Measurements from ENCODE around the gene PPP2R5C.

The PPP2R5C gene

GRCh38 chr14:101826351-101826750 is 64.8 kb downstream of the PPP2R5C start:
- no peak for TF ChIP-seq CTCF (IDR thresholded peaks at IDR 0.05; ENCODE audit: extremely low read depth, insufficient read depth, missing control alignments)
- in situ Hi-C loops (cut with MboI; ENCODE audit: low pct_unique_long_range_greater_than_20kb, low sequenced_read_pairs, unreplicated experiment) = loop anchor here (10.0 kb wide), 1 partner anchor 52 kb away; no protein-coding TSS in a partner anchor
- no peak for DNase-seq (ENCODE audit: low spot score)

GRCh38 chr14:101827286-101827685 is 65.8 kb downstream of the PPP2R5C start:
- no peak for DNase-seq (ENCODE audit: low spot score)
- no peak for TF ChIP-seq CTCF (IDR thresholded peaks at IDR 0.05; ENCODE audit: extremely low read depth, insufficient read depth, missing control alignments)
- in situ Hi-C loops (cut with MboI; ENCODE audit: low pct_unique_long_range_greater_than_20kb, low sequenced_read_pairs, unreplicated experiment) = loop anchor here (10.0 kb wide), 1 partner anchor 52 kb away; no protein-coding TSS in a partner anchor

GRCh38 chr14:101828046-101828445 is 66.5 kb downstream of the PPP2R5C start:
- in situ Hi-C loops (cut with MboI; ENCODE audit: low pct_unique_long_range_greater_than_20kb, low sequenced_read_pairs, unreplicated experiment) = loop anchor here (10.0 kb wide), 1 partner anchor 53 kb away; no protein-coding TSS in a partner anchor
- DNase-seq (ENCODE audit: low spot score) = no peak
- TF ChIP-seq CTCF (IDR thresholded peaks at IDR 0.05; ENCODE audit: extremely low read depth, insufficient read depth, missing control alignments) = no peak

GRCh38 chr14:101830271-101830670 is 68.8 kb downstream of the PPP2R5C start:
- in situ Hi-C loops (cut with MboI; ENCODE audit: low pct_unique_long_range_greater_than_20kb, low sequenced_read_pairs, unreplicated experiment) = no loop called here
- DNase-seq (ENCODE audit: low spot score) = no peak
- no peak for TF ChIP-seq CTCF (IDR thresholded peaks at IDR 0.05; ENCODE audit: extremely low read depth, insufficient read depth, missing control alignments)

GRCh38 chr14:101833045-101833444 is 71.5 kb downstream of the PPP2R5C start:
- in situ Hi-C loops (cut with MboI; ENCODE audit: low pct_unique_long_range_greater_than_20kb, low sequenced_read_pairs, unreplicated experiment) = no loop called here
- DNase-seq (ENCODE audit: low spot score) = no peak
- TF ChIP-seq CTCF (IDR thresholded peaks at IDR 0.05; ENCODE audit: extremely low read depth, insufficient read depth, missing control alignments) = no peak

- TF ChIP-seq CTCF (IDR thresholded peaks at IDR 0.05; ENCODE audit: extremely low read depth, insufficient read depth, missing control alignments) = no peak
- in situ Hi-C loops (cut with MboI; ENCODE audit: low pct_unique_long_range_greater_than_20kb, low sequenced_read_pairs, unreplicated experiment) = no loop called here
- DNase-seq (ENCODE audit: low spot score) = no peak
These were observed 72.9 kb downstream of the PPP2R5C start for GRCh38 chr14:101834397-101834796.
